ENCODE results near the gene PGA3. TPM values are rescaled to one million over a fixed set of nuclear protein-coding genes. Genes with fewer than 3 reads are reported as not detected.

The PGA3 gene
- total and polyA plus RNA-seq, 4 experiments from 2014 or later, result not detected

Other genes starting within 250 kb of the PGA3 start
- gene CD6, start 231.8 kb upstream of the PGA3 start, total RNA-seq, result 100 to 1,000 TPM; 414 to 428 TPM
- 100 to 1,000 TPM; 281 to 298 TPM for gene CD6, start 231.8 kb upstream of the PGA3 start, polyA plus RNA-seq
- gene CD5, start 101.0 kb upstream of the PGA3 start, total RNA-seq, result 100 to 1,000 TPM; 283 to 289 TPM
- gene CD5, start 101.0 kb upstream of the PGA3 start, polyA plus RNA-seq, result 100 to 1,000 TPM; 170 to 323 TPM
- gene VPS37C, start 42.1 kb upstream of the PGA3 start, total RNA-seq, result 1 to 10 TPM; 7.3 to 7.9 TPM
- under 1 TPM; 0.25 to 0.93 TPM for gene VPS37C, start 42.1 kb upstream of the PGA3 start, polyA plus RNA-seq
- gene PGA4, start 18.8 kb downstream of the PGA3 start, total RNA-seq, result not detected
- not detected for gene PGA4, start 18.8 kb downstream of the PGA3 start, polyA plus RNA-seq
- gene PGA5, start 37.7 kb downstream of the PGA3 start, total RNA-seq, result not detected
- not detected for gene PGA5, start 37.7 kb downstream of the PGA3 start, polyA plus RNA-seq
- under 1 TPM; 0.38 to 0.44 TPM for gene VWCE, start 91.8 kb downstream of the PGA3 start, total RNA-seq
- not detected for gene VWCE, start 91.8 kb downstream of the PGA3 start, polyA plus RNA-seq
- gene DDB1, start 129.6 kb downstream of the PGA3 start, total RNA-seq, result 100 to 1,000 TPM; 156 to 169 TPM
- 100 to 1,000 TPM; 121 to 141 TPM for gene DDB1, start 129.6 kb downstream of the PGA3 start, polyA plus RNA-seq
- 10 to 100 TPM; 42.1 to 43.9 TPM for gene TKFC, start 129.7 kb downstream of the PGA3 start, total RNA-seq
- 10 to 100 TPM; 24.5 to 30.2 TPM for gene TKFC, start 129.7 kb downstream of the PGA3 start, polyA plus RNA-seq
- gene CYB561A3, start 158.4 kb downstream of the PGA3 start, total RNA-seq, result 10 to 100 TPM; 40.1 to 42.6 TPM
- gene CYB561A3, start 158.4 kb downstream of the PGA3 start, polyA plus RNA-seq, result 10 to 100 TPM; 49.2 to 95.7 TPM
- 10 to 100 TPM; 61.2 to 62.5 TPM for gene TMEM138, start 158.9 kb downstream of the PGA3 start, total RNA-seq
- 10 to 100 TPM; 49.0 to 59.2 TPM for gene TMEM138, start 158.9 kb downstream of the PGA3 start, polyA plus RNA-seq
- 10 to 100 TPM; 17.2 to 19.4 TPM for gene TMEM216, start 189.1 kb downstream of the PGA3 start, total RNA-seq
- gene TMEM216, start 189.1 kb downstream of the PGA3 start, polyA plus RNA-seq, result 10 to 100 TPM; 45.7 to 48.1 TPM
- gene CPSF7, start 226.5 kb downstream of the PGA3 start, total RNA-seq, result 100 to 1,000 TPM; 145 to 149 TPM
- 10 to 100 TPM; 19.9 to 34.2 TPM for gene CPSF7, start 226.5 kb downstream of the PGA3 start, polyA plus RNA-seq
- gene SDHAF2, start 226.6 kb downstream of the PGA3 start, total RNA-seq, result 10 to 100 TPM; 54.7 to 60.2 TPM
- gene SDHAF2, start 226.6 kb downstream of the PGA3 start, polyA plus RNA-seq, result 100 to 1,000 TPM; 100 to 106 TPM